ENCODE data around the gene TTN.

- TF ChIP-seq SP1 (IDR thresholded peaks at IDR 0.05) (no peak), TARDBP (IDR thresholded peaks at IDR 0.05) (no peak), L3MBTL2 (conservative IDR thresholded peaks at IDR 0.05) (no peak), ARNT (IDR thresholded peaks at IDR 0.05) (no peak)
Observed at GRCh38 chr2:178836807-178837206, 29.6 kb upstream of the TTN start.
